Type B pancreatic cell (in vitro differentiated cells): ENCODE results near the gene MATK. TPM values are rescaled to one million over a fixed set of nuclear protein-coding genes. Genes with fewer than 3 reads are reported as not detected.

Experiments
- DNase-seq: peaks from one replicate; pipeline ENCODE4 v3.0.0; 2021; ENCODE audit warnings: mixed read lengths; ENCODE audit not compliant: unreplicated experiment; ENCODE audit errors: extremely low spot score
- H3K27ac Mint-ChIP-seq: 2 replicates; pipeline ENCODE4 v1.8.0; 2021; ENCODE audit warnings: mild to moderate bottlenecking, mixed read lengths
- H3K27me3 Mint-ChIP-seq: 2 replicates; pipeline ENCODE4 v1.8.0; 2021; ENCODE audit warnings: mixed read lengths
- H3K36me3 Mint-ChIP-seq: 2 replicates; pipeline ENCODE4 v1.8.0; 2021; ENCODE audit warnings: mixed read lengths
- H3K4me1 Mint-ChIP-seq: one replicate; pipeline ENCODE4 v1.8.0; 2021; ENCODE audit warnings: mixed read lengths; ENCODE audit not compliant: unreplicated experiment
- H3K4me3 Mint-ChIP-seq: 2 replicates; pipeline ENCODE4 v1.8.0; 2021; ENCODE audit warnings: mild to moderate bottlenecking, mixed read lengths
- H3K9me3 Mint-ChIP-seq: 2 replicates; pipeline ENCODE4 v1.8.0; 2021; ENCODE audit warnings: mixed read lengths
- total RNA-seq: library from RNA; stranded (reverse); gene quantifications from 2 replicates; pipeline ENCODE4 v1.2.1, GENCODE V29; 2021; ENCODE audit warnings: low replicate concordance
- TF ChIP-seq, protein P1 (sequence below): fragments of 200-600 bp; sonication (generic); conservative IDR thresholded peaks from 2 replicates; pipeline ENCODE4 v1.5.0; 2021; ENCODE audit warnings: antibody characterized with exemption, mild to moderate bottlenecking

Gene MATK
- total RNA-seq, 1 donor from 2014 or later, result 1.6 TPM

DNA sequence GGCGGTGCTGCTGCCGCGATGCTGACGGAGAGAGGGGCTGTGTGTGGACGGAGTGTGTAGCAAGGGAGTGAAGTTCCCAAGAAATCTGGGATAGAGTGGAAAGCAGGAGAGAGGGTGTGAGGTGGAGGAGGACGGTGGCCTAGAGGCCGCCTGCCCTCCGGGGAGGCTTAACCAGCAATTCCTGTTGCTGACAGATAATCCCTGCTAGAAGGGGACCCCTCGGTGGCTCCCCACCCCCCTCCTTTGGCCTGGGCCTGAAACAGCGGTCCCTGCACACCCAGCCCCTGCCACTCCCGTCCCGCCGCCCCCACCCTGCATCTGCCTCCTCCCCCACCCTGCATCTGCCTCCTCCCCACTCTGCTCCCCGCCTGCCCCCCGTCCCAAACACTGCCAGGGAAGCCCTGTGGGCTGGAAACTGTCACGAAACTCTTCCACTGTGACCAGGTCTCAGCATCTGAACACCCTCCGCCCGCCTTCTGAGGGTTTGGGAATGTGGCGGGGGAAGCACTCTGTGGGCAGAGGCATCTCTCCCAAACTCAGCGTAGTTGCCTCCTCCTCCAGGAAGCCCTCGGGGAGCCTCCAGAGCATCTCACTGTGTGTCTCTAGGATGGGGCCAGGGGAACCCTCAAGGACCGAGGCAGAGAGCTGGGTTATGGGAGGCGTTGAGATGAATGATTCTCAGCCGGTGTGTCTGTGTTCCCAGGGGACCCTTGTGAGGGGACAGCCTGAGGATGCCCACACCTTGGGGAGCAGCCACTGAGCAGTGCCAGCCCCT lies 17.1 kb upstream of the MATK start:
- DNase-seq, result no peak
- no peak overlapping the region for H3K27ac Mint-ChIP-seq
- peaks cover 49% of the 10 kb centered on the region for H3K27me3 Mint-ChIP-seq
- TF ChIP-seq, protein P1, sequence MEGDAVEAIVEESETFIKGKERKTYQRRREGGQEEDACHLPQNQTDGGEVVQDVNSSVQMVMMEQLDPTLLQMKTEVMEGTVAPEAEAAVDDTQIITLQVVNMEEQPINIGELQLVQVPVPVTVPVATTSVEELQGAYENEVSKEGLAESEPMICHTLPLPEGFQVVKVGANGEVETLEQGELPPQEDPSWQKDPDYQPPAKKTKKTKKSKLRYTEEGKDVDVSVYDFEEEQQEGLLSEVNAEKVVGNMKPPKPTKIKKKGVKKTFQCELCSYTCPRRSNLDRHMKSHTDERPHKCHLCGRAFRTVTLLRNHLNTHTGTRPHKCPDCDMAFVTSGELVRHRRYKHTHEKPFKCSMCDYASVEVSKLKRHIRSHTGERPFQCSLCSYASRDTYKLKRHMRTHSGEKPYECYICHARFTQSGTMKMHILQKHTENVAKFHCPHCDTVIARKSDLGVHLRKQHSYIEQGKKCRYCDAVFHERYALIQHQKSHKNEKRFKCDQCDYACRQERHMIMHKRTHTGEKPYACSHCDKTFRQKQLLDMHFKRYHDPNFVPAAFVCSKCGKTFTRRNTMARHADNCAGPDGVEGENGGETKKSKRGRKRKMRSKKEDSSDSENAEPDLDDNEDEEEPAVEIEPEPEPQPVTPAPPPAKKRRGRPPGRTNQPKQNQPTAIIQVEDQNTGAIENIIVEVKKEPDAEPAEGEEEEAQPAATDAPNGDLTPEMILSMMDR, result no peak
- H3K4me1 Mint-ChIP-seq, result no peaks in the 10 kb centered on the region
- H3K36me3 Mint-ChIP-seq, result no peaks in the 10 kb centered on the region
- no peak overlapping the region for H3K4me3 Mint-ChIP-seq
- no peaks in the 10 kb centered on the region for H3K9me3 Mint-ChIP-seq

DNA sequence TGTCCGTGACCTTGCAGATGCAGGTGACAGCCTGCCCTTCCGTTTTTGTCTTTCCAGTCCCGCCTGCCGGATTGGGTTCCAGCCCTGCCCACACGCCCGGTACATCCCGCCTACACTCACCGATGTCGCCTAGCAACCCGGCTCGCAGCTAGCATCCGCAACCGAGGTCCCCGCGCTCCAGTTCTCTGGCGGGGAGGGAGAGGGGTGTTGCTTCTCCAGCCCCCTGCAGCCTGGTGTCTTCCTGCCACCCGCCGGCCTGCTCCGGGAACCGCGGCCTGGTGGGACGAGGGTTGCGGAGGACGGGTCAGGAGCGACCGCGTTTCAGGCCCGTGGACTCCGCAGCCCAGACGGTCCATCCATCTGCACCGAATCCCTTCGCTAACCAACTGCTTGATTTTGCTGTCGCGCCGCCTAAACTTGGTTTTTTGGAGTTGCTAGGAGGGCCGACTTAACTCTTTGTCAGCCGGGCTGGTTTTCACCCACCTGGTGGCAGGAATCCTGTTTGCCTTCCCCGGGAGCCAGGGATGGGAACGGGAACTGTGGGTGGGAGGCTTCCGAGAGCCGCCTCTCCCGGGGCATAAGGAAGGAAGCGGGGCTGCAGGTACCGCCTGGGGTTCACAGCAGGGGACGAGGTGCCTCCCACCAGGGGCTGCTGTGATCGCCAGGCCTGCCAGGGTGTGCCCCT lies 15.4 kb upstream of the MATK start:
- Mint-ChIP-seq H3K36me3 (no peaks in the 10 kb centered on the region), H3K4me3 (no peak overlapping the region), H3K27me3 (peaks cover 56% of the 10 kb centered on the region)

DNA sequence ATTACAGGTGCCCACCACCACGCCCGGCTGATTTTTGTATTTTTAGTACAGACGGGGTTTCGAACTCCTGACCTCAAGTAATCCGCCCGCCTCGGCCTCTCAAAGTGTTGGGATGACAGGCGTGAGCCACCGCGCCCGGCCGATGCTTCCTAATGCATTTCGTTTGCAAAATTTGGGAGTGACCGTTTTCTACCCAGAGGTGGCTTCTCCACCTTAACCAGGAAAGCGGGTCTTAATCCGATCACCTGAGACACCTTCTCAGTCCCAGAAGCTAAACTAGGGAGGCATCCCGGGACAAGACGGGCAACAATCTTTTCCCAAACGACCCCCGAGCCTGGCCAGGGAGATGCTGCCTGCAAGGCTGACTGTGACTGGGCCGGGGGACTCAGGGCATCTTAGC lies 14.8 kb upstream of the MATK start:
- peaks cover 56% of the 10 kb centered on the region for H3K27me3 Mint-ChIP-seq
- H3K27ac Mint-ChIP-seq, result no peak overlapping the region
- H3K9me3 Mint-ChIP-seq, result peaks cover 6% of the 10 kb centered on the region
- no peaks in the 10 kb centered on the region for H3K4me1 Mint-ChIP-seq
- TF ChIP-seq, protein P1, result no peak
- DNase-seq, result no peak
- H3K4me3 Mint-ChIP-seq, result no peak overlapping the region
- H3K36me3 Mint-ChIP-seq, result no peaks in the 10 kb centered on the region

More for the DNA sequence above, 15.4 kb upstream of the MATK start:
- Mint-ChIP-seq H3K4me1 (no peaks in the 10 kb centered on the region), H3K27ac (no peak overlapping the region), H3K9me3 (peaks cover 4% of the 10 kb centered on the region)
- no peak for DNase-seq
- TF ChIP-seq, protein P1, result peak; percentile 58

DNA sequence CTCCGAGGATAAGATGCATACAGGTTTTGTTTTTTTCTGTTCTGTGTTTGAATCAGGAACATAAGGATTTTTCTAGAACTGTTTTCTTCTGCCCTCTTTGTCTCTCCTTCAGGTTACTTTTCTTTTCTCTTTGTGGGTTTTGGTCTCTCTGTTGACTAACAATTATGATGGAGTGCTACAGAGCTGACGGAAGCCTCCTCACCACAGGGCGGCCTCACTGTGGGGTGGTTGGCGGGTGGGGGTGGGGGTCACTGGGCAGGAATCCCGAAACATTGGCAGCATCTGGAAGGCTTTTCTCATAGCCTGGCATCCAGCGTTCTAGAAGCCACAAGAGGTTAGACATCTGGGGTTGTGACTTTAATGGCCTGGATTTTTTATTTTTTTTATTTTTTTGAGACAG lies 12.0 kb upstream of the MATK start:
- peaks cover 53% of the 10 kb centered on the region for H3K27me3 Mint-ChIP-seq
- TF ChIP-seq, protein P1, result no peak
- H3K36me3 Mint-ChIP-seq, result no peaks in the 10 kb centered on the region
- no peaks in the 10 kb centered on the region for H3K4me1 Mint-ChIP-seq
- H3K27ac Mint-ChIP-seq, result no peak overlapping the region
- no peak overlapping the region for H3K4me3 Mint-ChIP-seq
- peaks cover 6% of the 10 kb centered on the region for H3K9me3 Mint-ChIP-seq
- DNase-seq, result no peak

DNA sequence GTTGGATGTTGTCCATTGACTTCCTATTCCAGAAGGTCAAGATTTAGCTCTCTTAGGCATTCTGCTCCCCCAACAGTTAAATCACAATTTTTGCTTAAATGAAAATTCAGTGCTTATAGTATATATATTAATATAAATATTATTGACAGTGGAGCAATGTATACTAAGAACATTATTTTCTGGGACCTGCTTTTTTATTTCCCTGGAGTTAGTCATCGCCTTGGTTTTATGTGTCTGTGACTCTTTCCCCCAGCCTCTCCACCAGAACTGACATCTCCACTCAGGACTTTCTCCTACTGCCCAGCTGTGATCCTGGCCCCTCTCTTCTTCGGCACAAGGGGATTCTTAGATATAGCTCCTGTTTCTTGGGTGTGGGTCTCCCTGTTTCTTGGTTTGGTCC lies 10.2 kb upstream of the MATK start:
- Mint-ChIP-seq H3K4me3 (no peak overlapping the region), H3K27me3 (peaks cover 44% of the 10 kb centered on the region), H3K9me3 (peaks cover 6% of the 10 kb centered on the region), H3K36me3 (no peaks in the 10 kb centered on the region), H3K27ac (no peak overlapping the region), H3K4me1 (no peaks in the 10 kb centered on the region)
- no peak for DNase-seq
- TF ChIP-seq, protein P1, result no peak
